HG03108 (cell line): Measurements from ENCODE around the gene EHBP1.

ENCODE experiments used
- ATAC-seq: cut with Tn5 transposase; IDR thresholded peaks from one replicate; pipeline ENCODE4 v1.9.1; 2021; ENCODE audit warnings: moderate library complexity; ENCODE audit not compliant: unreplicated experiment

EHBP1 gene

DNA sequence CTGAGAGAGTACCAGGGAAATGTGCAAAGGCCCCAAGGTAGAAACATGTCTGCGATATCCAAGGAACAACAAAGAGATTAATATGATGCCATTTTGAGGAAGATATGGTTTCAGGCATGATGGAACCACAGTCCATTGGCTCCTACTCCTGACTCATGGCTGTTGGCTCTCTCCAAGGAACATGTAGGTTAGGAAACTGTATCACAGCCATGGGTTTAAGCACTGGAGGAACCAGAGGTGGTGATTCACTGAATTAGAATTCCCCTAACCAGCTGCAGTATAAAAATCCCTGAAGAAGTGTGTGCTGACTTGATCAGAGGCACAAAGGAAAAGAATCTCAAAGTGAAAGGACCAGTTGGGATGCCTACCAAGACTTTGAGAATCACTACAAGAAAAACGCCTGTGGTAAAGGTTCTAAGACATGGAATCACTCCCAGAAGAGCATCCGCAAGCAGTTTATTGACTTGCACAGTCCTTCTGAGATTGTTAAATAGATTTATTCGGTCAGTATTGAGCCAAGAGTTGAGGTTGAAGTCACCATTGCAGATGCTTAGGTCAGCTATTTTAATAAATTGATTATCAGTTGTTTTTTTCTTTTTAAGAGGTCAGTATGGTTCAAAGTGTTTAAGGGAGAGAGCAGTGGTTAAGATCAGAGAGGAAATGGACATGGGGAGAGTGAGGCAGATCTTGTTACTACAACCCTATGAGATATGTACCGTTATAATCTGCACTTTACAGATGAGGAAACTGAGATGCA lies 234.4 kb downstream of the EHBP1 start:
- no peak for ATAC-seq

DNA sequence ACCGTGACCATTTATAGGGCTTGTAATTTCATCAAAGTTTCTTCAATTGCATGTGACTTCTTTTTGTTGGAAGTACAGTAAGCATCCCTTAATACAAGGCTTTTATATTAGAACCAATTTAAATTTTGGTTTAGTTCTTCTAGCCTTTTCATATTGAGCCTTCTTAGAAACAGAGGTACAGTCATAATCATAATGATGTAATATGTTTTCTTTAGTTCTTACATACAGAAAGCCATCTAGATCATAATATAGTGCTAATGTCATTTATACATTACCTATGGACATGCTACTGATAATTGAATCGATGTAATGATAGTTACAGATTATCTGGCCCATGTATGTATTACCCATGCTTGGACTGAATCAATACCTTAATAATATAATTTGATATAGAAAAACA lies 235.2 kb downstream of the EHBP1 start:
- no peak for ATAC-seq

DNA sequence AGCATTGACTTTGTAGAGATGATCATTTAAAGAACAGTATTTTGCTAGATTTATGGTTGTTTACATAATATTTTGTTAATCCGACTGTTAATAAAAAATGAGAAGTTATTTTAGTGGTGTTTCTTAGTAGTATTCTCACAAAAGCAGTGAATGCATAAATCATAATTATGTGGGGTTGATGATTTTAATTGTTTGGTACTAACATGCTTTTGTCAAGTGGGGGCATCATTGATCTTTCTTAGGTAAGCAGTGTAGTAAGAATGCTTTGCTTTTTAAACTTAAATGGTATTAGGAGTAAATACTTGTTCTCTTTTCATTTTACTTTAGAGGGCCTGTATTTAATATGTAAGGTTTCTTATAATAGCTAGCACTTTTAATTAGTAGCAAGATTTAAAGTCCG lies 235.9 kb downstream of the EHBP1 start:
- ATAC-seq: no peak

DNA sequence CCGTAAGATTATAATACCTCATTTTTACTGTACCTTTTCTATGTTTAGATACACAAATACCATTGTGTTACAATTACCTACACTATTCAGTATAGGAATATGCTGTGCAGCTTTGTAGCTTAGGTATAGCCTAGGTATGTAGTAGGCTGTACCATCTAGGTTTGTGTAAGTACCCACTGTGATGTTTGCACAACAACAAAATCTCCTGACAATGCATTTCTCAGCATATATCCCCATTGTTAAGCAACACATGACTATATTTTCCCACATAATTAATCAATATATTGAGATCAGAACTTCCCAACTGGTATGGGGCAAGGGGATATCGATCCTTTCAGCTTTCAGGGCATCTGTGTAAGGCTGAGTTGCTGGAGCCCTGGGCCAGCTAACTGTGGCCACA lies 238.8 kb downstream of the EHBP1 start:
- no peak for ATAC-seq

DNA sequence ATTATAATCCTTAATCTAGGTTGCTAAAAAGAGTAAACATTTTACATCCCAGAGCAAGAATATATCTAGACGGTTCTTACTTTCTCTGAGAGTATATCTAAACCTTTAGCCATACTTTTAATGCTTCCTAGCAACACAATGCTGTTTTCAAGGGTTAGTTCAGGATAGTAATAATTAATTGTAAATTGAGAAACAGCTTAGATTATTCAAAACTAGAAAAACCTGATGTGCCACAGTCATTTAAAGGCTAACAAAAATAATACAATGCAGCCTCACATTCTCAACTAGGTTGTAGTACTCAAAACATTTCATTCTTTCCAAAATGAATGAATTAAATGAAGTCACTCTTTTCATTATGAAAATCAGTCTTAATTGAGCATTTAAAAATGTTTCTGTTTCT lies 241.9 kb downstream of the EHBP1 start:
- ATAC-seq: no peak

DNA sequence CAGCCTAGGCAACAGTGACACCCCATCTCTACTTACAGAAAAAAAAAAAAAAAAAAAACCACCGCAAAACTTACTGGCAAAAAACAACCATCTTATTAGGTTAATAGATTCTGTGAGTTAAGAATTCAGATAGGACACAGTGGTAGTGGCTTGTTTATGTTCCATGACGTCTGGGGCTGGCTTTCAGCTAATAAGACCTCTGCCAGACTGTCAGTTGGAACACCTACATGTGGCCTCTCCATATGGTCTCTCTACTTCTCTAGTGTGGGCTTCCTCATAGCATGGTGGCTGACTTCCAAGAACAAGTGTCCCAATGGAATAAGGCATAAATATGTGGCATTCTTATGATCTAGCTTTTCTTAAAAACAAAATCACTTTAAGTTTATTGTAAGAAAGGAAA lies 251.1 kb downstream of the EHBP1 start:
- ATAC-seq: no peak

DNA sequence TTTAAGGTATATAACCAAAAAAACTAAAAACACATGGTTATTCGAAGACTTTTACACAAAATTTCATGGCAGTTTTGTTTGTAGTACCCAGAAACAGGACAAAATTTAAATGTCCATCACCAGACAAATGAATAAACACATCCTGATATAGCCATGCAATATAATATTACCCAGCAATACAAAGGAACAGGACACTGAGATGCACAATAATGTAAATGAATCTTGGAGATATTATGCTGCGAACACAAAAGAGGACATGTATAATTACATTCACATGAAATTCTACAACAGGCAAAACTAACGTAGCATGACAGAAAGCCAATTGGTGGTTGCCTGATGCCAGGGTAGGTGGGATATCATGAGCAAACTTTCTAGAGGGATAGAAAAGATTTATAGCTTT lies 252.7 kb downstream of the EHBP1 start:
- ATAC-seq: no peak

DNA sequence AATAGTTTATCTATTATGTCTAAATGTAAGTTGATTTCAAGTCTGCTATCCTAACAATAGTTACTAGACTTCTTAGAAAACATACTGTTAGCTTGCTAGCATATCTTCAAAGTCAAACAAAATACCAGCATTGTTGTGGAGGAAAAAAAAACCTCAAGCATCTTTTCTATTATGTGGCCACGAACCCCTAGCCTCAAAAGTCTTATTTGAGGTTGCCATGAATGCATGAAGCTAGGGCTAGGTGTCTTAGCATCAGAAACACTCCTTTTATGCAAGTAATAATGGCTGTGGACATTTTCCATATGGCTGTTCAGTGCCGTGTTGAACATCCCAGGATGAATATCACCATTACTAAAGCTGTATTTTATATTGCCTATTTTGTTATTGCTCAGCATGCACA lies 258.5 kb downstream of the EHBP1 start:
- ATAC-seq: no peak

DNA sequence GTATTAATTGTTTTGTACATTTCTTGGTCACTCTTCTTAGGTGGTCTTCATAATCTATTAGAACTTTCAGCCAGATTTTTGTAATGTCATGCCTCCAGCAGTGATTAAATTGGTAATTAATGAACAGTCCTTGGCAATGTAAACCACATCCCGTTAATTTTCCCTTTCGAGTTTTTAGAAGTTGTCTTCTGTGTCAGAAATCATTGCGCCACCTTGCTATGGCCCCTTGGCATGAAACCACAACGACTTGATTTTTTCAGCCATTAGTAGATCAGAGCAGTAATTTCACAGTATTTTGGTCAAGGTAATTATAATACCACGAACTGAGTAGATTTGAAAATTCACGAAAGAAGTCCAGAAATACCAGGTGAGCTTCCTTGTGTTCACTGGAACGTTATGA lies 259.2 kb downstream of the EHBP1 start:
- no peak for ATAC-seq

DNA sequence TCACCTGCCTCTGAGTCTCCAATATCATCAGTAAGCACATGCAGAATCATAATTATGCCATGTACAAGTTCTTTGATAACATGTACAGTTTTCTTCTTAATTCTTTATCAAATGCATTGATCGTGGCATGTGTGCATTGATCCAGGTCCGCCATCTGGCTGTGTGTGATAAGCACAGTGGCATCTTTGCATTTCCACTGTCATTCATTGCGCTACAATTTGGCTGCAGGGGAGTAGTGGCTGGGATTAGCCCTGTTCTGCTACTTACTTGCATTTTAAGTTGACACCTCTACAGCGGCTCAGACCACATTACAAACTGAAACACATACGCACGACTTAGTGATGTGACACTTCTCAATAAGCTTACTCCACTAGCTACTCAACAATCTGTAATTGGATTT lies 261.5 kb downstream of the EHBP1 start:
- no peak for ATAC-seq

DNA sequence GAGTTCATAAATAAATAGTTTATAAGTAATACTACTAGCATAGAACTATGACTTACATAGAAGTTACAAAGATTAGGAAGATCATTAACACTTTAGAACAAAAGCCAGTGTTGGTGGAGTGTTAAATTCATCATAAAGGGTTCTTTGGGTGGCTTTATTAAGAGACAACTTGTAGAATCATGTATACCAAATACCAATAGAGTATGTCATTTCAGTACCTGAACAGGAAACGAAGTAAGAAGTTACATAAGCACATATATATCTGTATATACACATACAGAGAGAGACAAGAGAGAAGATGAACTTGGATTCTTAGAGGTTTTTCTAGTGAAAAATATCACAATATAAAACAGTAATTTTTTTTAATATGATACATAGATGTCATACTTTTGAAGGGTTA lies 262.7 kb downstream of the EHBP1 start:
- ATAC-seq: no peak

DNA sequence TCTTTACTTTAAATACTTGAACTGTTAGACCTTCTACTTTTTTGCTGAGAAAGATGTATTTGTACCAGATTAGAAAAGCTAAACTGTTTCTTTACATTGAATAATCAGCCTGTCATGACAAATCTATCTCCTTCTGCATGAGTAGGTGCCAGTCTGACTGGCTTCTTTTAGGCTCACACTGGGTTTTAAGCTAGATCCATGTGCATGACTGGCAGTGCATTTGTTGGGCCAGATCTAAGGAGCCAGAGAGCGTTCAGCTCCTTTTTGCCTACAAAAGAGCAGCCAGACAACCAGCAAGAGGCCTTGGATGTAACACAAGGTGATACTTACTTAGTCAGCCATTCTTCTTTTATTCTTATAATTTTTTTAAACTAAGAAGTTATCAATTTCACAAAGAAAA lies 263.2 kb downstream of the EHBP1 start:
- ATAC-seq: no peak

DNA sequence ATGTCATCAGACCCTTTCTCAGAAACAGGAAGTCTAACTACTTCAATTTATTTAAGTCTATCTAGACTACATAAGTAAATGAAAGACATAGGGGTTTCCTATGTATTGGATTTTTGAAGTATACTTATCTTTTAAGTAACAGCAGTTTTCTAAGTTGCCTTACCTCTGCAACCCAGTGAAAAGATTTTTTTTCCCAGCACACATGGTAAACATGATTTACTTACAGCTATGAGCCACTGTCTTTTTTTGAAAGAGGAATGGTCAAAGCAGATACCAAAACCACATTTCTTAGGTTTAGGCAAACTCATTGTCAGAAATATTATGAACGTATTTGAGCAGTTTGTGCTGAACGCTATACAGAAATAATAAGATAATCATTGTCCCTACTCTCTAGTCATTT lies 266.4 kb downstream of the EHBP1 start:
- ATAC-seq: no peak

DNA sequence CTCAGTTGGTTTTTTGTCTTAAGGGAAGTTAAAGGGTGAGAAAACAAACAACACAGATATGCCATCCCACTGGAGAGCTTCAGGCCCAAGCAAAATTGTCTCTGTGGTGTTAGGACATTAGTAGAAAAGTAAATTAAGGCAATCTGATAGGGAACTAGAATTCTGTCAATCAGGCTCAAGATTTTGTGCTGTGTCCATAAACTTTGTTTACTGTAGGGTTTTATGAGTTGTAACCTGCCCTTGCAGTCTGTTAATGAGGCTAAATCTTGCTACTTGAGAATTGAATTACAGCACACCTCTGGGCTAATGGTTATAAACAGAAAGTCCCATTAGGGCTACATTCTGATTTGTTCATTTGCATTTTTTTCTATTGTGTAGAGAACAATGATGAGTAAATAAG lies 267.1 kb downstream of the EHBP1 start:
- ATAC-seq: no peak

DNA sequence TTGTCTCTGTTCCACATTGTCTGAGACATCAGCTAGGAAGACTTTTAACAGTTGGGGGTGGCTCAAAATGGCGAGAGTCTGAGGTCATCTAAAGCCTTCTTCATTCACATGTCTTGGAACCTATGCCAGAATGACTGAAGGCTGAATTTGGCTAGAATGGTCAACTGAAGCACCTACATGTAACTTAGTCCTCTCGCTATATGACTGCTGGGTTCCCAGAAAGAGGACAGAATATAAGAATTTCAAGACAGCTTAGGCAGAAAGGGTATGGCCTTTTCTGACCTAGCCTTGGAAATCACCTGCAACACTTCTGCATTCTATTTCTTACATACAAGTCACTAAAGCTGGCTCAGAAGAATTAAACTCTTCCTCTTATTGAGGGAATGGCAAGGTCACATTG lies 269.5 kb downstream of the EHBP1 start:
- ATAC-seq: no peak

DNA sequence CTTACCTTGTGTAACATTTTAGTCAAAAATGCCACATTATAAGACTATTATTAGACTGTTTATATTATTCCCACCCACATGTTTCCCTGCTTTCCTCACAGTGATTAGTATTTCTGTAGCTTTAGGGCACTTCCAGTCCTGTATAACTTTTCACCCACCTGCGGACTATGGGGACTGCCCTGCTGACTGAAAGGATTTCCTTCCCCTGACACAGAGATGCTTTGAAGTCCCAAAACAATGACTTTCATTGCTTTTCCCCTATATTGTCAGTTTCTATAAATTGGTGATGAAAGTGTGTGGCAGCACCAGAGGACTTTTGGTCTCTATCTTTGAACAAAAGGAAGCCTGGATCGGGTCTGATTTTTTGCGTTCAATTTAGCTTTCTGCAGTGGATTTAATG lies 286.1 kb downstream of the EHBP1 start:
- ATAC-seq: no peak

DNA sequence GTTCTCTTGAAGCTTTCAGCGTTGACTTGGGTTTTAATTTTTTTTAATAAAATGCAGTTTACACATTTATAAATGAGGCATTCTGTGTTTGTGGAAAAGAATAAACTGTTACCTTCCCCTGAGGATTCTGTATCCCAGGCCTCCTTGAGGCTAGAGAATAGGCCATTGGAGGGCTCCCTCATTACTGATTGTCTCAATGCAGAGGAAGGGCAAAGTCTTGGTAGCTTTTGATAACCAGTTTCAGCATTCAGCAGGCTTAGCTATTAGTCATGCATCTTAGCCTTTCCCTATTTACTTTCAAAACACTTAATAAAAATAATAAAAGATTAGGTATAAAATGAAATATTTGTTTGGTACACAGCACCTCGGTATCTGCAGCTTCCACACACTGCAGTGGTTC lies 287.0 kb downstream of the EHBP1 start:
- ATAC-seq: no peak

DNA sequence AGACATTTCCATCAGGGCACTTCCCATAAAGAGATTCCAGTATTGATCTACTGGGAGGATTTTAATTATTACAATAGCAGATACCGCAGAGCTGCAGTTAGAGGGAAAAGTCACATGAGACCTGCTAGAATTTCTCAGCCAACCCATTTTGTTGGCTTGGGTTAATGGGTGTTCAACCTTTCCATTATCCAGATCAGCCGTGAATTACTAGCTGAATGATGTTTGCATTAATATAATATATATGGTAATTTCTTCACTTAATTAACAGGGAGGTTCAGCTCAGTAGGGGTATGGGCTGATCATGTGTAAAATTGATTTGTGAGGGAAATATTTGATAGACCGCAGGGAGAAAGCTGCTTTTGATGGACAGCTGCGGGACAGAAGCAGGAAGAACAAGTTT lies 288.7 kb downstream of the EHBP1 start:
- no peak for ATAC-seq

DNA sequence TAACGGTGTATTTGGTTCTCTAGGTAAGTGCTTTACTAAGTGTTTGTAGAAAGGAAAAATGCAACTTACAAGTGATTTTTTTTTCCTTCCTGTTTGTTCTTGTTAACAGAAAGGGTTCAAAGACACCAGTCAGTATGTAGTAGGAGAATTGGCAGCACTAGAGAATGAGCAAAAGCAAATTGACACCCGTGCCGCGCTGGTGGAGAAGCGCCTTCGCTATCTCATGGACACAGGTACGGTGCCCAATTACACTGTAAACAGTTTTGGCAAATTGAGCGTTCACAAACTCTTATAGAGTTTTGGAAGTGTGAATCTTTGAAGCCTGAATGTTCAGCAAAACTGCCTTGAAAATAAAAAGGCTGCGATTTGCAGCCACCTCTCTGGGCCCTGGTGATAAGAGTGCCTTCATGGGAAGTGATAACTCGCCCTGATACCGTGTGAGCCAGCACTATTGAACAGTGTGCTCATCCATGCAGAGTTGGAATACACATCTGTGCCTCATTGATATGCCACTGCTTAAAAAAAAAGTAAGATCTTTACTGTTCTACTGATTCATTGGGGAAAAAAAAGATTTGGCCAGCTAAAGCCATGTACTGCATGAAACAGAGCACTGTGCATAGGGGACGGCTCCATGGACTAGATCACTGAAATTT lies 291.1 kb downstream of the EHBP1 start:
- no peak for ATAC-seq

DNA sequence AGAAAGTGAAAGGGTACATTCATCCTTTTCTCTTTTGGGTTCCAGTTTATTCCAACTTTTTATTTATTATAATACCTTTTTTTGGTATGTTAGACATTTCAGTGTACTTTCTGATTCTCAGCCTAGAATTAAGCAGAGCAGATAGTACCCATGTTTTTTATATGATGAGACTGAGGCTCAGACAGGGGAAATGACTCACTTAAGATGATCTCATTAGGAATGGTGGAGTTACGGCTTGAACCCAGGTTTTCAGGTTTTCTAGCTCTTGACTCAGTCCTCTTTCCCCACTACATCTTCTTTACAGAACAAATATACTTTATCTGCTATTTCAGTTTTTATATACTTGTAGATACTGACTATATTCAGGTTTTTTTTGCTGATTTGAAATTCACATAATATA lies 293.4 kb downstream of the EHBP1 start:
- no peak for ATAC-seq

DNA sequence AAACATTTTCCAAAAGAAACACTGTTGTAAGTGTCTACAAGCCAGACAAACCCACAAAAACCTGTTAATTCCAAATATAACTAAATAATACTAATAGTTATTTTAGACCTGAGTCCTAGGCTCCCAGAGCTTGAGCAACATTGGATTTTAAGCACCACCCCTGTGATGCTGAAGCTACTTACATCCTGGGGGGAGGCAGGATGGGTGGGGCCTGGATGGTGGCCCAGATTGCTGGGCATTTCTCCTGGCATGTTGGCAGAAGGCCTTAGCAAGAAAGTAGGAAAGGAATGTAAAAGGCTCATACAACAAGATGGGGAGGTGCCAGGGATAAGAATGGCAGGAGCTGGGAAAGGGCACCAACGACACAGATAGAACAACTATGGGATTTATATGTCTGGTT lies 294.4 kb downstream of the EHBP1 start:
- no peak for ATAC-seq

DNA sequence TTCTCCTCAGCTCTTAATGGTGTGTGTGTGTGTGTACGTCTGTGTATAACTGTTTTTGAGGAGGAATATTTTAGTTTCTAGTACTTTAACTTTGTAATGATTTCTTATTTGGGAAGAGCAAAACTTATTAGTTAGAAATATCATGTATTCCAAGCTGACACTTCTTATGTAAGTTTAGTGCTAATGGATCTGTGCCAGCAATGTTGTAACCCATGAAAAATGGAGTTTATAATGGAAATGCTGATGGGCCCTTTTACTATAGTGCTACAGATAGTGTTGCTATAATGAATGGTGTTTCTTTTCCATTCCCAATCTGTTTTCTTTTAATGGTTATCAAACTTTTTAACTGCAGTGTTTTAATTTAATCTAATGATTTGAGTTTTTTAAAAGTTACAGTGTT lies 295.3 kb downstream of the EHBP1 start:
- no peak for ATAC-seq

DNA sequence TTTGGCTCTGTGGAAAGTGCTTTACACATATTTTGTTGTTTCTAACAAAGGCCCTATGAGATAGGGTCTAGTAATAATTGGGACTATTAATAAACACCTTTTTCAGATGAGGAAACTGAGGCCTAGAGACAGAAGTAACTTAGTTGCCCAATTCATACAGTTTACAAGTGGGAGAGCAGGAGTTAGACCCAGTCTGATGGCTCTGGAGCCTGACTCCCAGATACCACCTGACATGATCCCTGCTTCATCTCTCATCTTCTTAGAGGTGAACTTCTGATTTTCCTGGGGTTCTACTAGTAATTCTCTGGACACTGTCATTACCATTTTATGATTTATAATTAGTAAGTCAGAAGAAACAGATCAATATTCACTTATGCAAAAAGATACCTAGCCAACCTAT lies 296.1 kb downstream of the EHBP1 start:
- no peak for ATAC-seq
